ENCODE results near the gene CRY2.

GRCh38 chr11:45889966-45890365 is 42.7 kb downstream of the CRY2 start:
- TF ChIP-seq CTCF (conservative IDR thresholded peaks at IDR 0.05 in 1 of 2, IDR thresholded peaks at IDR 0.05 in 1 of 2; ENCODE audit: low read depth in 1 of 2, low read length in 2 of 2) (no peak), EZH2 (IDR thresholded peaks at IDR 0.05; ENCODE audit: low read length, missing control alignments) (no peak)

Measured in fibroblast of lung (primary cell).